ENCODE data around the gene RBM5. TPM values are rescaled to one million over a fixed set of nuclear protein-coding genes. Genes with fewer than 3 reads are reported as not detected.

The RBM5 gene
- total RNA-seq, 4 donors from 2014 or later, result 229 to 286 (median 260) TPM

DNA sequence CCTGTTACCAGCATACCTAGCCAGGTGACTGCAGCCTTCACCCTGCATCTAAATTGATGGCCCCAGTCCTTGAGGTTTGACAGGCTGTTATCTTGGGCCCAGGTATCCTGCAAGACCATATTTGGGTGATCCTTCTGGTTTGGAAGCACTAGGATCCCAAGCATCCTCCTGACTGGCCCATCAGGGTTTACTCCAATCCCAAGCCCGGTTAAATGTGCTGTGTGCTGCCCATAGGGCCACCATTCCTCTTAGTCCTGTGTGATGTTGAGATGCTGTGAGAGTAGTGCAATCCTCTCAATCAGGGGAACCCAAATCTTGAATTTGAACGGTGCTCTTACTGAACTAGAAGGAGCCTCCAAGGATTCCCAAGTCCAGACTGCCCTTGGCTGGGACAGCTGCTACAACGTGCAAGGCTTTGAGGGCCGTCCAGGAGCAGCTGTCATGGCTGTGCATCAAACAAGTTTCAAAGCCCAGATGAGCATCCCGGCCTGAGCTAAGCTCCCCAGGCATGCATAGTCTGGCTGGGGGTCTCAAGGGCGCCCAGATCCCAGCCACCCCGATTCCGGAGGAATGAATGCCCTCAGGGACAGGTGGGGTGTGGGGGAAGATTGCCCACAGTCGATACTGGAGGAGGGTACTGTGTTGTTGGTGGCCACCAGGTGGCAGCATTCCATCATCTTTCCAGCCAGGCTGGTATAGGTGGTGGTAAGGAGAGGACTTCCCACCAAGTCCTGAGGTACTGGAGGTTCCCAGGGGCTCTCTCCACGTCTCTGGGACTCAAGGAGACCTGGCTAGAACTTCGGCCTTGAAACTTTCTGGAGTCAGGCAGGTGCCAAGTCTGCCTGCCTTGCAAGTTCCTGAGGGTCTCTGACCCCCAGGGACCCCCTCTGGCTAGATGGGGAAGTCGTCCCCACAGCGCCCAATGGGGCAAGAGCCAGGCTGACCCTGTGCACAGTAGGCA lies 32.6 kb downstream of the RBM5 start:
- WGBS, 2 donors, result 27 to 31% methylated on average over 11 to 12 of the region's 13 CpGs
- TF ChIP-seq, protein P1, sequence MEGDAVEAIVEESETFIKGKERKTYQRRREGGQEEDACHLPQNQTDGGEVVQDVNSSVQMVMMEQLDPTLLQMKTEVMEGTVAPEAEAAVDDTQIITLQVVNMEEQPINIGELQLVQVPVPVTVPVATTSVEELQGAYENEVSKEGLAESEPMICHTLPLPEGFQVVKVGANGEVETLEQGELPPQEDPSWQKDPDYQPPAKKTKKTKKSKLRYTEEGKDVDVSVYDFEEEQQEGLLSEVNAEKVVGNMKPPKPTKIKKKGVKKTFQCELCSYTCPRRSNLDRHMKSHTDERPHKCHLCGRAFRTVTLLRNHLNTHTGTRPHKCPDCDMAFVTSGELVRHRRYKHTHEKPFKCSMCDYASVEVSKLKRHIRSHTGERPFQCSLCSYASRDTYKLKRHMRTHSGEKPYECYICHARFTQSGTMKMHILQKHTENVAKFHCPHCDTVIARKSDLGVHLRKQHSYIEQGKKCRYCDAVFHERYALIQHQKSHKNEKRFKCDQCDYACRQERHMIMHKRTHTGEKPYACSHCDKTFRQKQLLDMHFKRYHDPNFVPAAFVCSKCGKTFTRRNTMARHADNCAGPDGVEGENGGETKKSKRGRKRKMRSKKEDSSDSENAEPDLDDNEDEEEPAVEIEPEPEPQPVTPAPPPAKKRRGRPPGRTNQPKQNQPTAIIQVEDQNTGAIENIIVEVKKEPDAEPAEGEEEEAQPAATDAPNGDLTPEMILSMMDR (IDR thresholded peaks at IDR 0.05), result peak; percentile 73 to 96 (median 80)
- TF ChIP-seq POLR2A (IDR thresholded peaks at IDR 0.05), result no peak
- TF ChIP-seq EP300 (IDR thresholded peaks at IDR 0.05), result peak in 1 of 2 donors; percentile 21
- H3K4me3 ChIP-seq, result no peak overlapping the region
- peaks cover 2 to 52% (median 26%) of the 10 kb centered on the region in 3 donors for H3K36me3 ChIP-seq
- no peak overlapping the region for H3K27ac ChIP-seq
- H3K4me1 ChIP-seq, result peaks cover 0 to 51% (median 5%) of the 10 kb centered on the region in 4 donors
- no peaks in the 10 kb centered on the region for H3K27me3 ChIP-seq
- no peaks in the 10 kb centered on the region for H3K9me3 ChIP-seq
- DNase-seq (ENCODE audit: low spot score in 2 of 2), result peak; percentile 28 to 57

DNA sequence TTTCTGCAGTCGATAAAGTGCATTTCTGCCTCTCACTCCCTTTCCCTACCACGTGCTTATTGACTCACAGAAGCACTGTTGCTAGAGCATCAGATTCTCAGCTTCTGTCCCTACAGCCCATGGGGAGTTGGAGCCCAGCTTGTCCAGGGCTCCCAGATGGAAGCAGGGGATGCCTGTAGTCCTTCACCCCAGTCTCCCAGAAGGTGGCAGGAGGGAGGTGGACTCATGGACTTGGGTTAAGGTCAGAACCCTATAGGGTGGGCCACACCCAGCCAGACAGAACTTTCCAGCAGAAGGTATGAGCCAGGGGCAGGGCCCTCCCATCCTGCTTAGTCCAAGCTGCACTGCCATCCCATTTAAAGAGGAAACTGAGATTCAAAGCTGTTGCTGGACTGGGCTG lies 33.4 kb downstream of the RBM5 start:
- peaks cover 0 to 45% (median 19%) of the 10 kb centered on the region in 3 donors for H3K36me3 ChIP-seq
- no peaks in the 10 kb centered on the region for H3K9me3 ChIP-seq
- H3K4me1 ChIP-seq, result peaks cover 0 to 57% (median 7%) of the 10 kb centered on the region in 4 donors
- TF ChIP-seq POLR2A (IDR thresholded peaks at IDR 0.05) (no peak), EP300 (IDR thresholded peaks at IDR 0.05) (no peak)
- TF ChIP-seq, protein P1 (IDR thresholded peaks at IDR 0.05), result no peak
- no peak for DNase-seq (ENCODE audit: low spot score in 2 of 2)
- 62 to 71% methylated on average over 2 of the region's 2 CpGs for WGBS, 2 donors
- H3K27me3 ChIP-seq, result no peaks in the 10 kb centered on the region
- H3K27ac ChIP-seq, result no peak overlapping the region
- H3K4me3 ChIP-seq, result no peak overlapping the region

DNA sequence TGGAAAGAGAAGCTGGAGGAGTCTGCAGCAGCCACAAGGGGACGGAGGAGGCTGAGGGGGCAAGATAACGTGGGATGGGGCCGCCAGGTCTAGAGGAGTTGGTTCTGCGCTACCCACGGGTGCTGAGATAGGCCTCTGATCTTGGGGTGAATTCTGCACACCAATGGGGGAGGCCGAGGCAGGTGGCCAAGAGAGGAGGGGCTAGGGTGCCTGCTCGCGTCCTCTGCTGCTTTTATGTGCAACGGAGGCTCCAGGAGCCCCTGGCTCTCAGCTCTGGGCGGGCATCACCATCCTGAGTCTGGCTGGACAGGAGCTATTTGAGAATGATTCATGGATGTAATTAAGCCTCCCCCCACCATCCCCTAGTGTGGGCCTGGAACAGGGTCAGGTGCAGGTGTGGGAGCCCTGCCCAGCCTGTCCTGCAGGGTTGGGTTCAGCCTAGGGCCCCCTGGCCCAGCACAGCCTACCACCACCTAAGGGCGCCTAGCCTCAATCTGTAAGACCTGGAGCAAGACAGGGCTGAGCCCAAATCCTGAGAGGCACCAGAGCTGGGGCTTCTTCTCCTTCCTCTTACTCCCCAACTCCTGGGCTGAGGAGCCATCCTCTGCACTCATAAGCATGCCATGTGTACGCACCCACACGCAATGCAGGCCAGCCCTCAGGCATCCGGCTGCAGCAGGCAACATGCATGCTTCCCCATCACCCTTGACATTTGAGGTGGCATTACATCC lies 34.1 kb downstream of the RBM5 start:
- WGBS, 2 donors, result 67 to 74% methylated on average over 14 of the region's 14 CpGs
- Histone ChIP-seq H3K27me3 (no peaks in the 10 kb centered on the region), H3K4me3 (no peak overlapping the region), H3K27ac (no peak overlapping the region), H3K4me1 (peaks cover 0 to 57% (median 7%) of the 10 kb centered on the region in 4 donors), H3K36me3 (peaks cover 0 to 37% (median 11%) of the 10 kb centered on the region in 3 donors), H3K9me3 (no peaks in the 10 kb centered on the region)
- no peak for DNase-seq (ENCODE audit: low spot score in 2 of 2)
- TF ChIP-seq EP300 (IDR thresholded peaks at IDR 0.05), result no peak
- no peak for TF ChIP-seq POLR2A (IDR thresholded peaks at IDR 0.05)
- TF ChIP-seq, protein P1 (IDR thresholded peaks at IDR 0.05), result no peak

DNA sequence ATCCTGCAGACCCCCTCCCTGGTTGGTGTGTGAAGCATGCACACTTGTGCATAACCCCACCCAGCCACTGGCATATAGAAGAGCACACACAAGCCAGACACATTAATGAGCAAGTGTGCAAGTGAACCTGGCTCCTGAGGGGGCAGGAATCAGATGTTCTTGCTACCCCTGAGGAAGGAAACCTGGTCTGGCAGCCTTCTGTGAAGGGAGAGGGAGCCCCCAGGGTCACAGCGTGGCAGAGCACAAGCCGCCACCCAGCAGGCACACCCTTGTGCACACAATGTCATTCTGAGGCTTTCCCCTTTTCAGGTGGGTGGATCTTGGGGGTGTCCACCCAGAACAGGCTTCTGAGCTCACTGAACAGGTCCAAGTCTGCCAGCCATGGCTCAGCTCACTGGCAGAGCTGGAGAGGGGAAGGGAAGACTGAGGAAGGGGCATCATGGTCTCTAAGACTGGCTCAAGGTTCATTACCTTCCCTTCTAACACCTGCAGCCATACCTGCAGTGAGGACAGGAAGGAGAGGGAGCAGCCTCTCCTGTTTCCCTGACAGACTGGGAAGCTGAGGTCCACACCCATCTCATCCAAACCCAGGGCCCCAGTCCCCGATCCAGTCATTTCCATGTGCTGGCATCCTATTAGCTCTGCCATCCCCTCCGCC lies 34.8 kb downstream of the RBM5 start:
- Histone ChIP-seq H3K36me3 (peaks cover 0 to 30% (median 4%) of the 10 kb centered on the region in 3 donors), H3K9me3 (no peaks in the 10 kb centered on the region), H3K27me3 (no peaks in the 10 kb centered on the region), H3K27ac (no peak overlapping the region), H3K4me3 (no peak overlapping the region), H3K4me1 (peaks cover 0 to 57% (median 7%) of the 10 kb centered on the region in 4 donors)
- no peak for TF ChIP-seq EP300 (IDR thresholded peaks at IDR 0.05)
- TF ChIP-seq, protein P1 (IDR thresholded peaks at IDR 0.05), result no peak
- TF ChIP-seq POLR2A (IDR thresholded peaks at IDR 0.05), result no peak
- DNase-seq (ENCODE audit: low spot score in 2 of 2), result no peak
- WGBS, 2 donors, result 70 to 73% methylated on average over 4 of the region's 4 CpGs
